GM21423 (cell line): ENCODE data around the gene JPT2.

Source experiments
- ATAC-seq: cut with Tn5 transposase; IDR thresholded peaks from one replicate; pipeline ENCODE4 v1.9.1; 2021; ENCODE audit warnings: mild to moderate bottlenecking, moderate library complexity; ENCODE audit not compliant: unreplicated experiment

JPT2 gene

GRCh38 chr16:1651094-1651973 lies 26.7 kb upstream of the JPT2 start:
- no peak for ATAC-seq

- no peak for ATAC-seq
Measured at GRCh38 chr16:1651974-1652312, 26.1 kb upstream of the JPT2 start.

- ATAC-seq = no peak
Measured at GRCh38 chr16:1653023-1653422, 25.1 kb upstream of the JPT2 start.

- no peak for ATAC-seq
Measured at GRCh38 chr16:1654505-1655268, 23.4 kb upstream of the JPT2 start.

GRCh38 chr16:1655269-1655807 lies 22.7 kb upstream of the JPT2 start:
- ATAC-seq = no peak

GRCh38 chr16:1655909-1656807 lies 21.9 kb upstream of the JPT2 start:
- ATAC-seq = no peak

GRCh38 chr16:1656808-1657617 lies 21.1 kb upstream of the JPT2 start:
- ATAC-seq = no peak

- ATAC-seq = no peak
Measured at GRCh38 chr16:1657841-1658240, 20.2 kb upstream of the JPT2 start.

GRCh38 chr16:1659031-1659430 lies 19.0 kb upstream of the JPT2 start:
- ATAC-seq = no peak

GRCh38 chr16:1661826-1662225 lies 16.3 kb upstream of the JPT2 start:
- ATAC-seq = no peak

- no peak for ATAC-seq
Measured at GRCh38 chr16:1662543-1662942, 15.5 kb upstream of the JPT2 start.

GRCh38 chr16:1665829-1666228 lies 12.2 kb upstream of the JPT2 start:
- ATAC-seq = no peak

GRCh38 chr16:1666316-1666715 lies 11.8 kb upstream of the JPT2 start:
- no peak for ATAC-seq

- ATAC-seq = no peak
Measured at GRCh38 chr16:1667271-1667670, 10.8 kb upstream of the JPT2 start.

- ATAC-seq = no peak
Measured at GRCh38 chr16:1667916-1668315, 10.2 kb upstream of the JPT2 start.

GRCh38 chr16:1668612-1669319 lies 9.3 kb upstream of the JPT2 start:
- ATAC-seq = no peak

GRCh38 chr16:1669698-1670097 lies 8.4 kb upstream of the JPT2 start:
- no peak for ATAC-seq

GRCh38 chr16:1670371-1670770 lies 7.7 kb upstream of the JPT2 start:
- ATAC-seq = no peak

- no peak for ATAC-seq
Measured at GRCh38 chr16:1670866-1671265, 7.2 kb upstream of the JPT2 start.
